Suprapubic skin (tissue), 4 donors: Measurements from ENCODE around the gene CNIH3. TPM values are rescaled to one million over a fixed set of nuclear protein-coding genes. Genes with fewer than 3 reads are reported as not detected.

Experiments used
- DNase-seq, 2 donors: peaks; one replicate each; pipeline ENCODE4 v3.0.0-alpha.2; 2019; ENCODE audit warnings: low spot score in 2 of 2
- H3K27ac ChIP-seq: fragments of 200-600 bp; sonication (generic); one replicate; pipeline ENCODE4 v1.5.1; 2019
- H3K27me3 ChIP-seq: fragments of 200-600 bp; sonication (generic); one replicate; pipeline ENCODE4 v1.5.1; 2019
- H3K36me3 ChIP-seq: fragments of 200-600 bp; sonication (generic); one replicate; pipeline ENCODE4 v1.5.1; 2019
- H3K4me1 ChIP-seq: fragments of 200-600 bp; sonication (generic); one replicate; pipeline ENCODE4 v1.5.1; 2019
- H3K4me3 ChIP-seq: fragments of 200-600 bp; sonication (generic); one replicate; pipeline ENCODE4 v1.5.1; 2019; ENCODE audit warnings: mild to moderate bottlenecking
- H3K9me3 ChIP-seq: fragments of 200-600 bp; sonication (generic); one replicate; pipeline ENCODE4 v1.5.1; 2019
- CTCF ChIP-seq, 2 donors: fragments of 200-600 bp in 1 of 2; fragments of 450-650 bp in 1 of 2; sonication (generic) in 1 of 2; IDR thresholded peaks; one replicate each; pipeline ENCODE4 v1.5.1; 2016 to 2019; ENCODE audit warnings: antibody characterized with exemption in 2 of 2, mild to moderate bottlenecking in 1 of 2, moderate library complexity in 1 of 2
- EP300 ChIP-seq: sonication (generic); formaldehyde crosslinking; IDR thresholded peaks from one replicate; pipeline ENCODE4 v1.6.1; 2017; ENCODE audit warnings: antibody characterized with exemption
- POLR2A ChIP-seq, 2 donors: fragments of 450-650 bp; IDR thresholded peaks; one replicate each; pipeline ENCODE4 v1.6.1; 2017; ENCODE audit warnings: antibody characterized with exemption in 2 of 2, mild to moderate bottlenecking in 2 of 2, moderate library complexity in 2 of 2
- POLR2AphosphoS5 ChIP-seq, 3 donors: sonication (generic); formaldehyde crosslinking; IDR thresholded peaks; one replicate each; pipeline ENCODE4 v1.6.1; 2017; ENCODE audit warnings: antibody characterized with exemption in 3 of 3
- WGBS: methylation state at CpG from one replicate; pipeline ENCODE4 v1.1.5; 2018; 5-methylcytosine and 5-hydroxymethylcytosine counted together
- total RNA-seq, 4 donors: library from RNA; depleted of rRNA; stranded (reverse); fragments of >200 nt; gene quantifications; one replicate each; pipeline ENCODE4 v1.1.0, GENCODE V29; 2016

Gene CNIH3
- total RNA-seq, 4 donors from 2014 or later: 0.57 to 6.7 (median 0.62) TPM; not detected in 1

- no peaks in the 10 kb centered on the region for H3K27me3 ChIP-seq
- H3K4me1 ChIP-seq: no peaks in the 10 kb centered on the region
- 76% methylated on average over 1 of the region's 1 CpG for WGBS
- no peak overlapping the region for H3K4me3 ChIP-seq
- H3K36me3 ChIP-seq: no peaks in the 10 kb centered on the region
- DNase-seq: no peak
- H3K9me3 ChIP-seq: no peaks in the 10 kb centered on the region
- no peak overlapping the region for H3K27ac ChIP-seq
- TF ChIP-seq POLR2A (IDR thresholded peaks at IDR 0.05) (no peak), CTCF (IDR thresholded peaks at IDR 0.05) (no peak), POLR2AphosphoS5 (IDR thresholded peaks at IDR 0.05) (no peak), EP300 (no peak)
Observed at GRCh38 chr1:224626042-224626441, 9.9 kb downstream of the CNIH3 start.

- WGBS: 74% methylated on average over 4 of the region's 4 CpGs
Observed at GRCh38 chr1:224629965-224630364, 13.8 kb downstream of the CNIH3 start.

GRCh38 chr1:224631462-224632115 lies 15.5 kb downstream of the CNIH3 start:
- WGBS: 61% methylated on average over 6 of the region's 6 CpGs
- Histone ChIP-seq H3K27ac (no peak overlapping the region), H3K4me1 (no peaks in the 10 kb centered on the region), H3K9me3 (no peaks in the 10 kb centered on the region), H3K36me3 (no peaks in the 10 kb centered on the region), H3K27me3 (no peaks in the 10 kb centered on the region), H3K4me3 (no peak overlapping the region)
- DNase-seq: no peak
- no peak for TF ChIP-seq EP300
- no peak for TF ChIP-seq CTCF (IDR thresholded peaks at IDR 0.05)
- no peak for TF ChIP-seq POLR2AphosphoS5 (IDR thresholded peaks at IDR 0.05)
- no peak for TF ChIP-seq POLR2A (IDR thresholded peaks at IDR 0.05)

More at GRCh38 chr1:224629965-224630364, 13.8 kb downstream of the CNIH3 start:
- no peak for DNase-seq
- Histone ChIP-seq H3K27ac (no peak overlapping the region), H3K4me1 (no peaks in the 10 kb centered on the region), H3K27me3 (no peaks in the 10 kb centered on the region), H3K9me3 (no peaks in the 10 kb centered on the region), H3K4me3 (no peak overlapping the region), H3K36me3 (no peaks in the 10 kb centered on the region)
- TF ChIP-seq CTCF (IDR thresholded peaks at IDR 0.05): no peak
- no peak for TF ChIP-seq POLR2A (IDR thresholded peaks at IDR 0.05)
- TF ChIP-seq POLR2AphosphoS5 (IDR thresholded peaks at IDR 0.05): no peak

- WGBS: 91% methylated on average over 5 of the region's 5 CpGs
- H3K9me3 ChIP-seq: no peaks in the 10 kb centered on the region
- H3K4me1 ChIP-seq: no peaks in the 10 kb centered on the region
- no peak overlapping the region for H3K4me3 ChIP-seq
- no peak overlapping the region for H3K27ac ChIP-seq
- DNase-seq: no peak
- H3K36me3 ChIP-seq: no peaks in the 10 kb centered on the region
- TF ChIP-seq EP300: no peak
- TF ChIP-seq POLR2A (IDR thresholded peaks at IDR 0.05): no peak
- no peaks in the 10 kb centered on the region for H3K27me3 ChIP-seq
Observed at GRCh38 chr1:224632381-224632871, 16.3 kb downstream of the CNIH3 start.

GRCh38 chr1:224632921-224633321 lies 16.8 kb downstream of the CNIH3 start:
- Histone ChIP-seq H3K4me1 (no peaks in the 10 kb centered on the region), H3K9me3 (no peaks in the 10 kb centered on the region), H3K27ac (no peak overlapping the region), H3K36me3 (no peaks in the 10 kb centered on the region), H3K4me3 (no peak overlapping the region), H3K27me3 (no peaks in the 10 kb centered on the region)
- TF ChIP-seq CTCF (IDR thresholded peaks at IDR 0.05) (no peak), EP300 (no peak), POLR2A (IDR thresholded peaks at IDR 0.05) (no peak), POLR2AphosphoS5 (IDR thresholded peaks at IDR 0.05) (no peak)
- DNase-seq: no peak
- 74% methylated on average over 8 of the region's 8 CpGs for WGBS
